Keratinocyte (primary cell): ENCODE results near the gene P4HB.

ENCODE experiments used
- CTCF ChIP-seq, 3 experiments: IDR thresholded peaks in 1 of 3; conservative IDR thresholded peaks in 1 of 3; optimal IDR thresholded peaks in 1 of 3; 2 replicates in 2 of 3; 3 replicates in 1 of 3; pipeline versions ENCODE3 to v1.5.1; 2011; ENCODE audit warnings: low read length in 3 of 3, mild to moderate bottlenecking in 3 of 3, moderate library complexity in 2 of 3, control low read depth in 1 of 3, inconsistent platforms in 1 of 3; ENCODE audit not compliant: insufficient read depth in 2 of 3; ENCODE audit errors: extremely low read depth in 1 of 3
- EZH2 ChIP-seq: IDR thresholded peaks from one replicate; pipeline ENCODE4 v1.6.1; 2012; ENCODE audit warnings: inconsistent platforms, mild to moderate bottlenecking, low read length, moderate library complexity

- TF ChIP-seq CTCF (optimal IDR thresholded peaks at IDR 0.05 in 1 of 3, IDR thresholded peaks at IDR 0.05 in 1 of 3, conservative IDR thresholded peaks at IDR 0.05 in 1 of 3; ENCODE audit: extremely low read depth in 1 of 3, insufficient read depth in 2 of 3, low read length in 3 of 3) (no peak), EZH2 (no peak)
Observed at GRCh38 chr17:81885869-81886548, 25.7 kb upstream of the P4HB start.
